NCI-H524 treated with DMSO at 0.1 percent for 48 hours (cell line): Measurements from ENCODE around the gene ATXN1.
"Not testable (repeated sequence)": the region's sequence is repeated elsewhere in the genome, so short reads cannot be mapped to it uniquely, and the experiment has no call there.

Experiments used
- DNase-seq: peaks from one replicate; lab custom pipeline; 2025; lab: John Stamatoyannopoulos, UW

ATXN1 gene

GRCh38 chr6:16570946-16571345, 190.3 kb downstream of the ATXN1 start:
- DNase-seq = no peak

GRCh38 chr6:16570221-16570553, 191.1 kb downstream of the ATXN1 start:
- no peak for DNase-seq

- DNase-seq = no peak
These were observed 193.1 kb downstream of the ATXN1 start for GRCh38 chr6:16568128-16568527.

GRCh38 chr6:16567071-16567470, 194.2 kb downstream of the ATXN1 start:
- DNase-seq = no peak

- no peak for DNase-seq
These were observed 196.8 kb downstream of the ATXN1 start for GRCh38 chr6:16564436-16564835.

GRCh38 chr6:16563628-16564240, 197.5 kb downstream of the ATXN1 start:
- DNase-seq = no peak

- no peak for DNase-seq
These were observed 198.8 kb downstream of the ATXN1 start for GRCh38 chr6:16562498-16562897.

- DNase-seq = no peak
These were observed 202.2 kb downstream of the ATXN1 start for GRCh38 chr6:16559071-16559470.

GRCh38 chr6:16555550-16555949, 205.7 kb downstream of the ATXN1 start:
- no peak for DNase-seq

GRCh38 chr6:16553531-16553930, 207.7 kb downstream of the ATXN1 start:
- DNase-seq = no peak

GRCh38 chr6:16551466-16551865, 209.8 kb downstream of the ATXN1 start:
- DNase-seq = no peak

GRCh38 chr6:16548121-16548520, 213.1 kb downstream of the ATXN1 start:
- DNase-seq = no peak

- no peak for DNase-seq
These were observed 213.7 kb downstream of the ATXN1 start for GRCh38 chr6:16547587-16547986.

- no peak for DNase-seq
These were observed 214.4 kb downstream of the ATXN1 start for GRCh38 chr6:16546861-16547260.

GRCh38 chr6:16545382-16545781, 215.9 kb downstream of the ATXN1 start:
- no peak for DNase-seq

GRCh38 chr6:16544521-16544920, 216.7 kb downstream of the ATXN1 start:
- no peak for DNase-seq

- no peak for DNase-seq
These were observed 217.3 kb downstream of the ATXN1 start for GRCh38 chr6:16544006-16544405.

- no peak for DNase-seq
These were observed 217.7 kb downstream of the ATXN1 start for GRCh38 chr6:16543521-16543920.

- no peak for DNase-seq
These were observed 219.2 kb downstream of the ATXN1 start for GRCh38 chr6:16542070-16542469.

- DNase-seq = no peak
These were observed 220.2 kb downstream of the ATXN1 start for GRCh38 chr6:16540804-16541752.

- not testable (repeated sequence) for DNase-seq
These were observed 220.9 kb downstream of the ATXN1 start for GRCh38 chr6:16540383-16540782.

GRCh38 chr6:16539086-16539931, 222.0 kb downstream of the ATXN1 start:
- no peak for DNase-seq

- no peak for DNase-seq
These were observed 225.7 kb downstream of the ATXN1 start for GRCh38 chr6:16535564-16535963.
